ENCODE data around the gene TMEM132D.

The TMEM132D gene

GRCh38 chr12:129729170-129729569 lies 174.7 kb downstream of the TMEM132D start:
- Histone ChIP-seq H3K27ac (ENCODE audit: low read depth, low read length, poor library complexity, severe bottlenecking) (no peak overlapping the region), H3K9me3 (ENCODE audit: low read length) (no peaks in the 10 kb centered on the region)

GRCh38 chr12:129727100-129727499 lies 176.7 kb downstream of the TMEM132D start:
- Histone ChIP-seq H3F3A (ENCODE audit: insufficient read depth, low read length) (no peaks in the 10 kb centered on the region), H3K4me1 (ENCODE audit: insufficient read depth, low read length, severe bottlenecking) (no peaks in the 10 kb centered on the region), H3K27me3 (ENCODE audit: insufficient read depth, low read length) (no peaks in the 10 kb centered on the region), H3K4me2 (ENCODE audit: low read length) (no peak overlapping the region), H3K79me2 (ENCODE audit: insufficient read depth, low read length) (no peaks in the 10 kb centered on the region), H4K20me1 (ENCODE audit: insufficient read depth, low read length) (no peaks in the 10 kb centered on the region), H3K9ac (ENCODE audit: low read length) (no peak overlapping the region), H3K4me3 (ENCODE audit: low read depth, low read length, poor library complexity, severe bottlenecking) (no peak overlapping the region), H2AFZ (ENCODE audit: low read length) (no peak overlapping the region), H3K9me3 (ENCODE audit: low read length) (no peaks in the 10 kb centered on the region), H3K27ac (ENCODE audit: low read depth, low read length, poor library complexity, severe bottlenecking) (no peak overlapping the region), H3K9me2 (ENCODE audit: low read depth, low read length) (no peaks in the 10 kb centered on the region), H3K36me3 (ENCODE audit: insufficient read depth, low read length) (no peaks in the 10 kb centered on the region)
- TF ChIP-seq EZH2 (IDR thresholded peaks at IDR 0.05; ENCODE audit: borderline replicate concordance, low read length) (no peak), CTCF (IDR thresholded peaks at IDR 0.05; ENCODE audit: low read length) (no peak)

More at GRCh38 chr12:129729170-129729569, 174.7 kb downstream of the TMEM132D start:
- no peaks in the 10 kb centered on the region for H4K20me1 ChIP-seq (ENCODE audit: insufficient read depth, low read length)
- H3K9me2 ChIP-seq (ENCODE audit: low read depth, low read length), result no peaks in the 10 kb centered on the region
- no peak for TF ChIP-seq EZH2 (IDR thresholded peaks at IDR 0.05; ENCODE audit: borderline replicate concordance, low read length)
- TF ChIP-seq CTCF (IDR thresholded peaks at IDR 0.05; ENCODE audit: low read length), result no peak
- H3K4me1 ChIP-seq (ENCODE audit: insufficient read depth, low read length, severe bottlenecking), result no peaks in the 10 kb centered on the region
- no peaks in the 10 kb centered on the region for H3K79me2 ChIP-seq (ENCODE audit: insufficient read depth, low read length)
- H3F3A ChIP-seq (ENCODE audit: insufficient read depth, low read length), result no peaks in the 10 kb centered on the region
- no peak overlapping the region for H2AFZ ChIP-seq (ENCODE audit: low read length)
- H3K4me3 ChIP-seq (ENCODE audit: low read depth, low read length, poor library complexity, severe bottlenecking), result no peak overlapping the region
- H3K36me3 ChIP-seq (ENCODE audit: insufficient read depth, low read length), result no peaks in the 10 kb centered on the region
- no peaks in the 10 kb centered on the region for H3K27me3 ChIP-seq (ENCODE audit: insufficient read depth, low read length)
- H3K4me2 ChIP-seq (ENCODE audit: low read length), result no peak overlapping the region
- H3K9ac ChIP-seq (ENCODE audit: low read length), result no peak overlapping the region

- Histone ChIP-seq H4K20me1 (ENCODE audit: insufficient read depth, low read length) (no peaks in the 10 kb centered on the region), H3K9me3 (ENCODE audit: low read length) (no peaks in the 10 kb centered on the region), H3K36me3 (ENCODE audit: insufficient read depth, low read length) (no peaks in the 10 kb centered on the region), H3K9me2 (ENCODE audit: low read depth, low read length) (no peaks in the 10 kb centered on the region), H3K79me2 (ENCODE audit: insufficient read depth, low read length) (no peaks in the 10 kb centered on the region), H3F3A (ENCODE audit: insufficient read depth, low read length) (no peaks in the 10 kb centered on the region), H2AFZ (ENCODE audit: low read length) (no peak overlapping the region), H3K9ac (ENCODE audit: low read length) (no peak overlapping the region), H3K27ac (ENCODE audit: low read depth, low read length, poor library complexity, severe bottlenecking) (no peak overlapping the region), H3K4me2 (ENCODE audit: low read length) (no peak overlapping the region), H3K4me3 (ENCODE audit: low read depth, low read length, poor library complexity, severe bottlenecking) (no peak overlapping the region), H3K27me3 (ENCODE audit: insufficient read depth, low read length) (no peaks in the 10 kb centered on the region), H3K4me1 (ENCODE audit: insufficient read depth, low read length, severe bottlenecking) (no peaks in the 10 kb centered on the region)
- TF ChIP-seq CTCF (IDR thresholded peaks at IDR 0.05; ENCODE audit: low read length) (no peak), EZH2 (IDR thresholded peaks at IDR 0.05; ENCODE audit: borderline replicate concordance, low read length) (no peak)
Measured at GRCh38 chr12:129723260-129723659, 180.6 kb downstream of the TMEM132D start.
